Measurements from ENCODE around the gene VWA8. TPM values are rescaled to one million over a fixed set of nuclear protein-coding genes. Genes with fewer than 3 reads are reported as not detected.
"Not testable (repeated sequence)": the region's sequence is repeated elsewhere in the genome, so short reads cannot be mapped to it uniquely, and the experiment has no call there.

VWA8 gene
- total RNA-seq, 1 donor: 33.2 TPM

- no peak for TF ChIP-seq CTCF (IDR thresholded peaks at IDR 0.05; ENCODE audit: insufficient read depth, low read depth, low read length)
- peak; percentile 50 for DNase-seq (ENCODE audit: low read depth)
- H3K4me3 ChIP-seq (ENCODE audit: low read depth, low read length): no peak overlapping the region
These were observed 309.4 kb downstream of the VWA8 start for GRCh38 chr13:41651413-41652058.

- peak; percentile 40 for DNase-seq (ENCODE audit: low read depth)
- TF ChIP-seq CTCF (IDR thresholded peaks at IDR 0.05; ENCODE audit: insufficient read depth, low read depth, low read length): no peak
- H3K4me3 ChIP-seq (ENCODE audit: low read depth, low read length): no peak overlapping the region
These were observed 310.2 kb downstream of the VWA8 start for GRCh38 chr13:41650706-41651105.

DNA sequence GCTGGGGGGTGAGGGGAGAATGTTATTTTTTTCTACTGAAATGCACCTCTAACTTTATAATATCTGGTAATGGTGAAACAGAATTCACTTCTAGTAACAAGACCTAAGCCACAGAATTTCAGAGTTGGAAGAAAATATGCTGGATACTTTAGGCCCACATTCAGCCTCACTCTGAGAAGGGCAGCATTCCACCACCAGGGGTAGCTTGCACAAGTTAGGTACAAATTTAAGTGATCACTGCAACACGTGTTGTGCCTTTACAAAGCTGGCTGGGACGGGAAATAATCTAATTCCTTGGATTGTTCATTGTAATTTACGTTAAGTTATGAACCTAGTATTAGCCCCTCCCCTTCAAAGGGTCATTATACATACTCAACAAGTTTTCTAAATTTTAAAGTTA, 311.2 kb downstream of the VWA8 start:
- peak; percentile 44 for TF ChIP-seq CTCF (IDR thresholded peaks at IDR 0.05; ENCODE audit: insufficient read depth, low read depth, low read length)
- no peak for DNase-seq (ENCODE audit: low read depth)
- H3K4me3 ChIP-seq (ENCODE audit: low read depth, low read length): no peak overlapping the region

- TF ChIP-seq CTCF (IDR thresholded peaks at IDR 0.05; ENCODE audit: insufficient read depth, low read depth, low read length): no peak
- DNase-seq (ENCODE audit: low read depth): peak; percentile 53
- no peak overlapping the region for H3K4me3 ChIP-seq (ENCODE audit: low read depth, low read length)
These were observed 312.5 kb downstream of the VWA8 start for GRCh38 chr13:41648314-41648935.

GRCh38 chr13:41647699-41648313, 313.1 kb downstream of the VWA8 start:
- not testable (repeated sequence) for H3K4me3 ChIP-seq (ENCODE audit: low read depth, low read length); DNase-seq (ENCODE audit: low read depth)

DNA sequence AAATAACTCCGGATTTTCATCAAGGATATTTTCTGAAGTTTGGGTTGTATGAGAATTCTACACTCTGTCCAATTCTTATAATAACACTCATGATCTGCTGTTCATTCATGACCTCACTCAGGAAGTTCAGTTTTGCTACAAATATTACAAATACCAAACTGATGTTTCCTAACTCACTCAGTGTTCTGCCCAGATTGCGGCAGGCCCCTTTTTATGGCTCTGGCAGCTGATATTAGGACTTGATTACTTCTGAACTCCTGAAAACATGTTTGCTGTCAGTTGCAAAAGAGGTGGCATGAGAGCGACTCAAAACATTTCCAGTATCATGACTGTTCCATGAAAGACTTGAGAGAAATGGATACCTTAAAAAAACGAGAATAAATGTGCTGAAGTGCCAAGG, 315.6 kb downstream of the VWA8 start:
- DNase-seq (ENCODE audit: low read depth): peak; percentile 94
- no peak for TF ChIP-seq CTCF (IDR thresholded peaks at IDR 0.05; ENCODE audit: insufficient read depth, low read depth, low read length)
- H3K4me3 ChIP-seq (ENCODE audit: low read depth, low read length): no peak overlapping the region

- DNase-seq (ENCODE audit: low read depth): no peak
- H3K4me3 ChIP-seq (ENCODE audit: low read depth, low read length): no peak overlapping the region
- no peak for TF ChIP-seq CTCF (IDR thresholded peaks at IDR 0.05; ENCODE audit: insufficient read depth, low read depth, low read length)
These were observed 316.2 kb downstream of the VWA8 start for GRCh38 chr13:41644742-41645141.
